Neural crest cell (in vitro differentiated cells): ENCODE measurements around the gene GPR15. TPM values are rescaled to one million over a fixed set of nuclear protein-coding genes. Genes with fewer than 3 reads are reported as not detected.

Experiments
- DNase-seq: peaks from one replicate; pipeline ENCODE4 v3.0.0; 2021; ENCODE audit warnings: low read depth, mixed read lengths, low spot score
- H3K27ac Mint-ChIP-seq: one replicate; pipeline ENCODE4 v1.8.0; 2021; ENCODE audit warnings: mild to moderate bottlenecking, mixed read lengths; ENCODE audit not compliant: unreplicated experiment
- H3K27me3 Mint-ChIP-seq: 2 replicates; pipeline ENCODE4 v1.8.0; 2021; ENCODE audit warnings: low read depth, mild to moderate bottlenecking, mixed read lengths
- H3K36me3 Mint-ChIP-seq: 2 replicates; pipeline ENCODE4 v1.8.0; 2021; ENCODE audit warnings: low read depth, mild to moderate bottlenecking, mixed read lengths
- H3K4me1 Mint-ChIP-seq: 2 replicates; pipeline ENCODE4 v1.8.0; 2021; ENCODE audit warnings: mixed read lengths
- H3K4me3 Mint-ChIP-seq: one replicate; pipeline ENCODE4 v1.8.0; 2021; ENCODE audit warnings: mild to moderate bottlenecking, mixed read lengths
- H3K9me3 Mint-ChIP-seq: 2 replicates; pipeline ENCODE4 v1.8.0; 2021; ENCODE audit warnings: mixed read lengths
- CTCF ChIP-seq: fragments of 200-600 bp; sonication (generic); conservative IDR thresholded peaks from 2 replicates; pipeline ENCODE4 v1.5.0; 2021; ENCODE audit warnings: antibody characterized with exemption, mild to moderate bottlenecking
- total RNA-seq: library from RNA; stranded (reverse); gene quantifications from 2 replicates; pipeline ENCODE4 v1.2.1, GENCODE V29; 2021

Gene GPR15
- total RNA-seq, 1 donor from 2014 or later: not detected

GRCh38 chr3:98501270-98501669, 30.5 kb upstream of the GPR15 start:
- Mint-ChIP-seq H3K4me1 (no peaks in the 10 kb centered on the region), H3K27ac (no peak overlapping the region), H3K36me3 (peaks cover 2% of the 10 kb centered on the region), H3K9me3 (peaks cover 3% of the 10 kb centered on the region), H3K4me3 (no peak overlapping the region), H3K27me3 (no peaks in the 10 kb centered on the region)
- no peak for TF ChIP-seq CTCF
- no peak for DNase-seq

GRCh38 chr3:98501863-98502576, 29.8 kb upstream of the GPR15 start:
- no peak overlapping the region for H3K27ac Mint-ChIP-seq
- H3K4me3 Mint-ChIP-seq: no peak overlapping the region
- H3K27me3 Mint-ChIP-seq: no peaks in the 10 kb centered on the region
- H3K36me3 Mint-ChIP-seq: peaks cover 2% of the 10 kb centered on the region
- no peak for TF ChIP-seq CTCF
- peaks cover 5% of the 10 kb centered on the region for H3K9me3 Mint-ChIP-seq
- no peak for DNase-seq
- H3K4me1 Mint-ChIP-seq: no peaks in the 10 kb centered on the region

GRCh38 chr3:98504539-98504938, 27.2 kb upstream of the GPR15 start:
- H3K9me3 Mint-ChIP-seq: peaks cover 5% of the 10 kb centered on the region
- no peaks in the 10 kb centered on the region for H3K4me1 Mint-ChIP-seq
- no peak overlapping the region for H3K4me3 Mint-ChIP-seq
- no peak for TF ChIP-seq CTCF
- no peak for DNase-seq
- H3K27ac Mint-ChIP-seq: no peak overlapping the region
- H3K36me3 Mint-ChIP-seq: peaks cover 5% of the 10 kb centered on the region
- H3K27me3 Mint-ChIP-seq: no peaks in the 10 kb centered on the region

DNA sequence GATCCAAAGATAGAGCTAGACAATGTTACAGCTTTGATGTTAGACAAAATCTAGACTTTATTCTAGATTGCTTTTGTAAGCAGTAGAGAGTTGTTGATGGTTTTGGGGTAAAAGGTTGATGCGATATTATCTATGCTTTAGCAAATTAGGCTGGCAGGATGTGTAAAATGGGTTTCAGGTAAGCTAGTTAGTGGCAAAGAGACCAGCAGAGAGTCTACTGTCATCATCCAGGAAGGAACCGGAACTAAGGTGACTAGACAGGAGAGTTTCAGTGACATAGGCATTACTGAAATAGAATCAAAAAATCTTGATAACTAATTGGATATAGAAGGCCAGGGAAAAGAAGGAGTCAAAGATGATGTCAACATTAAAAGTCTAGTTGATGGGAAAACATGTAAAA, 23.2 kb upstream of the GPR15 start:
- no peak overlapping the region for H3K4me3 Mint-ChIP-seq
- H3K27ac Mint-ChIP-seq: no peak overlapping the region
- no peaks in the 10 kb centered on the region for H3K27me3 Mint-ChIP-seq
- no peaks in the 10 kb centered on the region for H3K4me1 Mint-ChIP-seq
- H3K36me3 Mint-ChIP-seq: peaks cover 5% of the 10 kb centered on the region
- peaks cover 5% of the 10 kb centered on the region for H3K9me3 Mint-ChIP-seq
- no peak for DNase-seq
- TF ChIP-seq CTCF: no peak

GRCh38 chr3:98512576-98512975, 19.2 kb upstream of the GPR15 start:
- Mint-ChIP-seq H3K27me3 (no peaks in the 10 kb centered on the region), H3K9me3 (no peaks in the 10 kb centered on the region), H3K4me1 (no peaks in the 10 kb centered on the region), H3K4me3 (no peak overlapping the region), H3K36me3 (peaks cover 2% of the 10 kb centered on the region), H3K27ac (no peak overlapping the region)
- TF ChIP-seq CTCF: no peak
- no peak for DNase-seq
